Muscle layer of colon (tissue), 2 donors: ENCODE results near the gene LYZL1.
"Not testable (repeated sequence)": the region's sequence is repeated elsewhere in the genome, so short reads cannot be mapped to it uniquely, and the experiment has no call there.

Experiments used
- H3K27ac ChIP-seq: one replicate; pipeline ENCODE4 v1.7.0; 2013; ENCODE audit warnings: low read depth, mild to moderate bottlenecking, low read length, moderate library complexity
- H3K27me3 ChIP-seq, 2 donors: one replicate each; pipeline ENCODE4 v1.7.0; 2013; ENCODE audit warnings: low read length in 2 of 2, mild to moderate bottlenecking in 2 of 2; ENCODE audit not compliant: insufficient read depth in 2 of 2, control insufficient read depth in 1 of 2
- H3K36me3 ChIP-seq: one replicate; pipeline ENCODE4 v1.7.0; 2013; ENCODE audit warnings: mild to moderate bottlenecking, low read length; ENCODE audit not compliant: insufficient read depth
- H3K4me1 ChIP-seq: one replicate; pipeline ENCODE4 v1.7.0; 2013; ENCODE audit warnings: mild to moderate bottlenecking, low read length; ENCODE audit not compliant: insufficient read depth
- H3K4me3 ChIP-seq, 2 donors: one replicate each; pipeline ENCODE4 v1.7.0; 2013; ENCODE audit warnings: low read length in 2 of 2, low read depth in 1 of 2, mild to moderate bottlenecking in 1 of 2, moderate library complexity in 1 of 2
- H3K9ac ChIP-seq: one replicate; pipeline ENCODE4 v1.7.0; 2013; ENCODE audit warnings: low read length
- H3K9me3 ChIP-seq: one replicate; pipeline ENCODE4 v1.7.0; 2013; ENCODE audit warnings: mild to moderate bottlenecking, low read length
- donor health status: abdominal sarcoma.
- donor health status: Adenocarcinoma of cecum.

Gene LYZL1

GRCh38 chr10:29322918-29323317, 34.0 kb downstream of the LYZL1 start:
- H3K36me3 ChIP-seq: no peaks in the 10 kb centered on the region
- H3K27ac ChIP-seq: no peak overlapping the region
- H3K4me1 ChIP-seq: peaks cover 15% of the 10 kb centered on the region
- no peak overlapping the region for H3K4me3 ChIP-seq
- H3K9me3 ChIP-seq: no peaks in the 10 kb centered on the region
- H3K27me3 ChIP-seq: no peaks in the 10 kb centered on the region
- H3K9ac ChIP-seq: no peak overlapping the region

- no peak overlapping the region for H3K27ac ChIP-seq
- H3K4me1 ChIP-seq: peaks cover 15% of the 10 kb centered on the region
- H3K27me3 ChIP-seq: no peaks in the 10 kb centered on the region
- H3K9ac ChIP-seq: no peak overlapping the region
- no peak overlapping the region for H3K4me3 ChIP-seq
- H3K36me3 ChIP-seq: no peaks in the 10 kb centered on the region
- H3K9me3 ChIP-seq: no peaks in the 10 kb centered on the region
Observed at GRCh38 chr10:29323367-29323766, 34.5 kb downstream of the LYZL1 start.

GRCh38 chr10:29324220-29324841, 35.5 kb downstream of the LYZL1 start:
- H3K36me3 ChIP-seq: no peaks in the 10 kb centered on the region
- H3K4me1 ChIP-seq: peaks cover 19% of the 10 kb centered on the region
- H3K9me3 ChIP-seq: no peaks in the 10 kb centered on the region
- H3K27ac ChIP-seq: no peak overlapping the region
- H3K27me3 ChIP-seq: no peaks in the 10 kb centered on the region
- H3K9ac ChIP-seq: no peak overlapping the region
- H3K4me3 ChIP-seq: no peak overlapping the region

GRCh38 chr10:29326299-29326698, 37.4 kb downstream of the LYZL1 start:
- Histone ChIP-seq H3K27me3 (no peaks in the 10 kb centered on the region), H3K27ac (no peak overlapping the region), H3K36me3 (no peaks in the 10 kb centered on the region), H3K4me1 (peaks cover 22% of the 10 kb centered on the region), H3K9ac (no peak overlapping the region), H3K4me3 (no peak overlapping the region), H3K9me3 (no peaks in the 10 kb centered on the region)

DNA sequence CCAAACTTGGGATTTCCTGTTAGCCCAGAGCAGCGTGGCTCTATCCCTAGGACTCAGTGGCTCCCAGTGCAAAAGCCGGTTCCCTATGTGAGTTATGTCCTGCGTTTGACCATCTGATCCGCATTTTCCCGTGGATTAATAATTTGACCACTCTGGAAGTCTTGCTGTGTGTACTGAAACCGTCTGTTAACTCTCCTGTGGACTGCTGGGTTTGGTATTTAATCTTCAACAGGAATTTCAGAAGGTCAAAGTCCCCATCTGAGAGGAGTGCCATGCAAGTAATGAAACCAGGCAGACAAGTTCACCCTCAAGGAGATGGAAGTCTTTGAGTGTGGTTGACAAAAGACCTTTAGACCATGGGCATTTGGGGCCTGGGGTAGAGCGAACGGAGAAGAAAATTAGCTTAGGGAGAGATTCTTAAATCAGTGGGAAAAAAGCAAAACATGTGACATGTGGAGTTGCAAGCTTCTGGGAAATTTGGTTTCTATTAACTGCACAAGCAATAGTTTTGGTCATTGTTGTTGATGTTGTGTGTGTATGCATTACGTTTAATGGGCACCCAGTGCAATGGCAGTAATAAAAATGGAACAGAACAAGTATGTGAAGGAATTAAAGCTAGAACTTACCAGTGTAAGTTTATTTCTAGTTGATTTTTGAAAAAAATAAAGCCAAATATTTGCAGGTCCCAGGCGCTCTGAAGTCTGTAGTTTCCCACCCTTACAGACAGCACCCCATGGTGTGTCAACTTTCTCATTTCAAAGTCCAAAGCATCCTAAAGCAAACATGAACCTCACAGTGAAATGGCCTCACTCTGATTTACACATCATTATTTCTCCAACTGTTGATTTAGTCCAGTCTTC, 38.2 kb downstream of the LYZL1 start:
- H3K36me3 ChIP-seq: no peaks in the 10 kb centered on the region
- H3K9ac ChIP-seq: no peak overlapping the region
- H3K4me1 ChIP-seq: peaks cover 22% of the 10 kb centered on the region
- no peaks in the 10 kb centered on the region for H3K27me3 ChIP-seq
- no peak overlapping the region for H3K27ac ChIP-seq
- no peaks in the 10 kb centered on the region for H3K9me3 ChIP-seq
- no peak overlapping the region for H3K4me3 ChIP-seq

DNA sequence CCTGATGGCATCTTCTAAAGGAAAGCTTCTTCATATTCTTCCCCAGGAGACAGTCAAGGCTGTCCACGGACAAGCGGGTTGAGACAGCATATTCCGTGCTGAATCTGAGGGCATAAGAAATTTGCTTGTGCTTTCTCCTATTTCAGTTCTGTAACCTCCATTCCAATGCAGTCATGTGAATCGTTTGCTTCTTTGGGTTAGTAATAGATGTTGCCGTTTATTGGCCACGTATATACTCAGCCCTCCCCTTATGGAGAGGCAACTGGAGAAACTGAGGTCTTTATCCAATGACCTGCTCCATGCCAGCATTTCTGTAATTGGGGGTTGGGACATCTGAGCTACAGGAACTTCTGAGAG, 38.9 kb downstream of the LYZL1 start:
- Histone ChIP-seq H3K27me3 (no peaks in the 10 kb centered on the region), H3K9me3 (no peaks in the 10 kb centered on the region), H3K36me3 (no peaks in the 10 kb centered on the region), H3K9ac (no peak overlapping the region), H3K4me3 (no peak overlapping the region), H3K27ac (no peak overlapping the region), H3K4me1 (peaks cover 22% of the 10 kb centered on the region)

DNA sequence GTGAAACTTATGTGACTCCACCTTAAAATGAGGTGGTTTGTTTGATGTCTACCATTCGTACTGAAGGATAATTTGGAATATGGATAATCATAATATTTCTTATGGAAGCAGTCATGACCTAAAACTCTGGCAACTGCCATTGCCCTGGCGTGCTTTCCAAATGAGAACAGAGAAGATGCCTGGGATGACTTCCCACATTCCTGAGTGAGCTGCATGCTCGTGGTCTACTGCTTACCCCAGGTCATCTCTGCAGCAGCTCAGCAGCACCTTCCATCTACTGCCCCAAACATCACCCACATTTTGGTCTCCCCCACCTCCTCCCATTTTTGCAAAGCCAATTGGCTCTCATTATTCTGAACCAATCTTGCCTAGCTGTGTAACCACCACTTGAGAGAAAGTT, 40.1 kb downstream of the LYZL1 start:
- Histone ChIP-seq H3K4me1 (peaks cover 13% of the 10 kb centered on the region), H3K27ac (no peak overlapping the region), H3K4me3 (no peak overlapping the region)

DNA sequence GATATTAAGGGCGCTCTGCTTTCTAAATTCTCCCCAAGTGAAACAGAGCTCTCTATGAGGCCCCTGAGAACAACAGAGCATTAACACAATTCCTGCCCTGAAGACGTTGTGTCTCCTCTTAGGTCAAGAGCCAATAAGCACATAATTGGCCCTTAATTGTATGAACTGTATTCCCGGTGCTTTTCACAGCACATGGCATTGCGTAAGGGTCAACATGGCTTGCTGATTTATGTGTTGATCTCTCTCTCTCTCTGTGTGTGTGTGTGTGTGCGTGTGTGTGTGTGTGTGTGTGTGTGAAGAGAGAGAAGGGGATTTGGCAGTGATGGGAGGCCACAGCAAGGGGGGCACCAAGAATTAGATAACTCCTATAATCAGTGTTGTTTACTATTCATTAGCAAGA, 40.5 kb downstream of the LYZL1 start:
- Histone ChIP-seq H3K9me3 (no peaks in the 10 kb centered on the region), H3K27ac (no peak overlapping the region), H3K4me3 (no peak overlapping the region), H3K4me1 (peaks cover 8% of the 10 kb centered on the region), H3K9ac (no peak overlapping the region), H3K36me3 (no peaks in the 10 kb centered on the region), H3K27me3 (no peaks in the 10 kb centered on the region)

More for the DNA sequence above, 40.1 kb downstream of the LYZL1 start:
- Histone ChIP-seq H3K27me3 (no peaks in the 10 kb centered on the region), H3K9me3 (no peaks in the 10 kb centered on the region), H3K36me3 (no peaks in the 10 kb centered on the region), H3K9ac (no peak overlapping the region)

DNA sequence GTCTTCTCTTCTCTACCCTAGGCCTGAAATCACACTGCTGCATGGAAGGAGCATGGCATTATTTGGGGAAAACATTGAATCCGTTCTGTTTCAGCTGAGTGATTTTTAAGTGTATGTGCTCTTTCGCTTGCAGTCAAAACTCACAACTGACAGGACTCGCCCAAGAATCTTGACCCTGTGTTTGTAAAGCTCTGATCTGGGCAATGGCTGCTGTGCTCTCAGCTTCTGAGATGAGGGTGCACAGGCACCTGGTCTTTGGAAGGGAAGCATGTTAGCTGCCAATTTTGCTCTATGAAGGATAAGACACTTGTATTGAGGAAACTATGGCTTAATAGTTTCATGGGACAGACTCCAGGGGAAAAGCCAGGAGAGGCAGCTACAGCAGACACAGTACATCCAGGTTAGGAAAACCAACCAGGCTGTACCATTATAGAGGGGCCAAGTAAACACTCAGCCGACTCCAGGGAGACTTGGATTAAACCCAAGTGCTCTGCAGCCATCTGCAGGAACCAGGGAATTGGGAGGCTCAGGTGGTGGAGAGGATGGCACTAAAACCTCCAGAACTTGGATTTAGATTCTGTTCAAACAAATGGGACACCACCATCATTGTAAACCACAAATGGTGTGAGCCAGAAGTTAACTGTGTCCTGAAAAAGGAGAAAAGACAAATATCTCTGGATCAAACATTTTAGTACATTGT, 43.3 kb downstream of the LYZL1 start:
- no peak overlapping the region for H3K4me3 ChIP-seq
- H3K27me3 ChIP-seq: no peaks in the 10 kb centered on the region
- no peaks in the 10 kb centered on the region for H3K9me3 ChIP-seq
- no peak overlapping the region for H3K27ac ChIP-seq
- no peaks in the 10 kb centered on the region for H3K36me3 ChIP-seq
- H3K4me1 ChIP-seq: peaks cover 8% of the 10 kb centered on the region
- H3K9ac ChIP-seq: no peak overlapping the region

- H3K9me3 ChIP-seq: no peaks in the 10 kb centered on the region
- no peak overlapping the region for H3K27ac ChIP-seq
- H3K4me3 ChIP-seq: no peak overlapping the region
- H3K9ac ChIP-seq: no peak overlapping the region
- peaks cover 8% of the 10 kb centered on the region for H3K4me1 ChIP-seq
- no peaks in the 10 kb centered on the region for H3K36me3 ChIP-seq
- H3K27me3 ChIP-seq: no peaks in the 10 kb centered on the region
Observed at GRCh38 chr10:29332761-29333148, 43.9 kb downstream of the LYZL1 start.

DNA sequence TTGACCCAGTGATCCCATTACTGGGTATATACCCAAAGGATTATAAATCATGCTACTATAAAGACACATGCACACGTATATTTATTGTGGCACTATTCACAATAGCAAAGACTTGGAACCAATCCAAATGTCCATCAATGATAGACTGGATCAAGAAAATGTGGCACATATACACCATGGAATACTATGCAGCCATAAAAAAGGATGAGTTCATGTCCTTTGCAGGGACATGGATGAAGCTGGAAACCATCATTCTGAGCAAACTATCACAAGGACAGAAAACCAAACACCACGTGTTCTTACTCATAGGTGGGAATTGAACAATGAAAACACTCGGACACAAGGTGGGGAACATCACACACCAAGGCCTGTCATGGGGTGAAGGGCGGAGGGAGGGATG, 48.7 kb downstream of the LYZL1 start:
- not testable (repeated sequence) for H3K27me3 ChIP-seq, H3K9ac ChIP-seq, H3K27ac ChIP-seq, H3K4me3 ChIP-seq, H3K4me1 ChIP-seq, H3K36me3 ChIP-seq, H3K9me3 ChIP-seq
